ENCODE results near the gene FREM1.
A peak's percentile ranks its signal among the peaks of the same experiment; 100 is the strongest.

Gene FREM1

GRCh38 chr9:14719231-14719923 lies 190.9 kb downstream of the FREM1 start:
- Histone ChIP-seq H3K9me3 (ENCODE audit: severe bottlenecking) (no peaks in the 10 kb centered on the region), H3K4me3 (ENCODE audit: severe bottlenecking) (no peak overlapping the region), H3K27me3 (ENCODE audit: insufficient read depth, poor library complexity, severe bottlenecking) (peaks cover 35% of the 10 kb centered on the region), H3K27ac (ENCODE audit: poor library complexity, severe bottlenecking) (no peak overlapping the region), H3K4me1 (ENCODE audit: insufficient read depth, poor library complexity, severe bottlenecking) (no peaks in the 10 kb centered on the region), H3K36me3 (ENCODE audit: low read depth) (no peaks in the 10 kb centered on the region)
- no peak for DNase-seq (ENCODE audit: low spot score)
- TF ChIP-seq CTCF (IDR thresholded peaks at IDR 0.05; ENCODE audit: poor library complexity, severe bottlenecking), result no peak
- ATAC-seq (ENCODE audit: low read depth), result no peak

- ATAC-seq (ENCODE audit: low read depth) (no peak), DNase-seq (ENCODE audit: low spot score) (no peak)
- no peaks in the 10 kb centered on the region for H3K36me3 ChIP-seq (ENCODE audit: low read depth)
- H3K27ac ChIP-seq (ENCODE audit: poor library complexity, severe bottlenecking), result no peak overlapping the region
- peaks cover 27% of the 10 kb centered on the region for H3K27me3 ChIP-seq (ENCODE audit: insufficient read depth, poor library complexity, severe bottlenecking)
- no peak for TF ChIP-seq CTCF (IDR thresholded peaks at IDR 0.05; ENCODE audit: poor library complexity, severe bottlenecking)
- H3K4me1 ChIP-seq (ENCODE audit: insufficient read depth, poor library complexity, severe bottlenecking), result no peaks in the 10 kb centered on the region
- no peak overlapping the region for H3K4me3 ChIP-seq (ENCODE audit: severe bottlenecking)
- no peaks in the 10 kb centered on the region for H3K9me3 ChIP-seq (ENCODE audit: severe bottlenecking)
Observed at GRCh38 chr9:14715102-14715501, 195.1 kb downstream of the FREM1 start.

- ATAC-seq (ENCODE audit: low read depth), result no peak
Observed at GRCh38 chr9:14713187-14713767, 197.0 kb downstream of the FREM1 start.

GRCh38 chr9:14710804-14711203 lies 199.4 kb downstream of the FREM1 start:
- H3K4me1 ChIP-seq (ENCODE audit: insufficient read depth, poor library complexity, severe bottlenecking), result no peaks in the 10 kb centered on the region
- H3K27ac ChIP-seq (ENCODE audit: poor library complexity, severe bottlenecking), result no peak overlapping the region
- H3K9me3 ChIP-seq (ENCODE audit: severe bottlenecking), result no peaks in the 10 kb centered on the region
- peak; percentile 77 for ATAC-seq (ENCODE audit: low read depth)
- H3K4me3 ChIP-seq (ENCODE audit: severe bottlenecking), result no peak overlapping the region
- no peak for DNase-seq (ENCODE audit: low spot score)
- H3K36me3 ChIP-seq (ENCODE audit: low read depth), result no peaks in the 10 kb centered on the region
- no peak for TF ChIP-seq CTCF (IDR thresholded peaks at IDR 0.05; ENCODE audit: poor library complexity, severe bottlenecking)
- H3K27me3 ChIP-seq (ENCODE audit: insufficient read depth, poor library complexity, severe bottlenecking), result no peaks in the 10 kb centered on the region

More at GRCh38 chr9:14713187-14713767, 197.0 kb downstream of the FREM1 start:
- Histone ChIP-seq H3K27ac (ENCODE audit: poor library complexity, severe bottlenecking) (no peak overlapping the region), H3K27me3 (ENCODE audit: insufficient read depth, poor library complexity, severe bottlenecking) (peaks cover 12% of the 10 kb centered on the region), H3K4me1 (ENCODE audit: insufficient read depth, poor library complexity, severe bottlenecking) (no peaks in the 10 kb centered on the region), H3K4me3 (ENCODE audit: severe bottlenecking) (no peak overlapping the region), H3K36me3 (ENCODE audit: low read depth) (no peaks in the 10 kb centered on the region), H3K9me3 (ENCODE audit: severe bottlenecking) (no peaks in the 10 kb centered on the region)
- no peak for TF ChIP-seq CTCF (IDR thresholded peaks at IDR 0.05; ENCODE audit: poor library complexity, severe bottlenecking)
- no peak for DNase-seq (ENCODE audit: low spot score)

Data from RWPE2 (cell line).